Kidney (tissue), 14 donors: Measurements from ENCODE around the gene DOCK6. TPM values are rescaled to one million over a fixed set of nuclear protein-coding genes. Genes with fewer than 3 reads are reported as not detected.

Experiments used
- DNase-seq, 5 donors: peaks; one replicate each; pipeline ENCODE4 v3.0.0-alpha.2; 2013 to 2020
- FAIRE-seq: peaks from 2 replicates; lab custom pipeline; 2012; peaks lifted over from hg19 to GRCh38; lab: Jason Lieb, UNC
- H3K27ac ChIP-seq, 2 donors: one replicate each; pipeline ENCODE4 v1.7.0; 2013; ENCODE audit warnings: low read depth in 2 of 2, low read length in 2 of 2, inconsistent platforms in 1 of 2
- H3K27me3 ChIP-seq: one replicate; pipeline ENCODE4 v1.7.1; 2013; ENCODE audit warnings: low read length, inconsistent platforms; ENCODE audit not compliant: control insufficient read depth, insufficient read depth
- H3K36me3 ChIP-seq, 3 donors: one replicate each; pipeline versions ENCODE4 v1.7.0 to v1.7.1; 2013; ENCODE audit warnings: low read length in 3 of 3, control low read depth in 1 of 3, inconsistent platforms in 1 of 3; ENCODE audit not compliant: insufficient read depth in 3 of 3, control insufficient read depth in 2 of 3
- H3K4me1 ChIP-seq, 3 donors: one replicate each; pipeline versions ENCODE4 v1.7.0 to v1.7.1; 2013; ENCODE audit warnings: low read length in 3 of 3, inconsistent platforms in 1 of 3, low read depth in 1 of 3; ENCODE audit not compliant: control insufficient read depth in 2 of 3, insufficient read depth in 2 of 3
- H3K4me3 ChIP-seq, 3 donors: one replicate each; pipeline versions ENCODE4 v1.7.0 to v1.8.1; 2013; ENCODE audit warnings: low read length in 3 of 3, control low read depth in 1 of 3, inconsistent platforms in 1 of 3
- H3K9ac ChIP-seq, 3 donors: one replicate each; pipeline versions ENCODE4 v1.7.0 to v1.7.1; 2013; ENCODE audit warnings: low read length in 3 of 3, control low read depth in 1 of 3, inconsistent platforms in 1 of 3
- H3K9me3 ChIP-seq, 3 donors: one replicate each; pipeline versions ENCODE4 v1.7.0 to v1.7.1; 2013; ENCODE audit warnings: low read length in 3 of 3, control low read depth in 1 of 3, inconsistent platforms in 1 of 3; ENCODE audit not compliant: control insufficient read depth in 2 of 3, insufficient read depth in 1 of 3
- CTCF ChIP-seq: IDR thresholded peaks from 3 replicates; pipeline ENCODE4 v1.5.1; 2012; ENCODE audit warnings: mild to moderate bottlenecking, moderate library complexity, borderline replicate concordance; ENCODE audit not compliant: insufficient read depth; ENCODE audit errors: extremely low read depth
- intact Hi-C: fragments of 100-400 bp; cut with DNase I; formaldehyde crosslinking; loops from one replicate; pipeline ENCODE4 v1.11.1; 2022
- polyA plus RNA-seq: library from polyadenylated mRNA; stranded (reverse); fragments of 350-450 nt; fragmentation: Illumina TruSeq; extraction: RNeasy Lipid Tissue Mini Kit (QIAGEN cat#74804); gene quantifications from one replicate; pipeline ENCODE4 v1.2.3, GENCODE V29; 2014; ENCODE audit warnings: low read depth, low replicate concordance; ENCODE audit not compliant: insufficient read depth
- total RNA-seq: library from RNA; stranded (reverse); fragmentation: NEBNext Ultra II Directional; extraction: Animal tissue kit (Norgen Biotek cat#: 25700); gene quantifications from one replicate; pipeline ENCODE4 v1.2.1, GENCODE V29; 2021
- donor health status: control.
- donor health status: control.
- donor health status: control.
- donor health status: control.
- donor health status: control.
- donor health status: DM: yes; HTN: yes; CAD: no.
- donor health status: Normal renal cell carcinoma (clear cell type).

Gene DOCK6
- total and polyA plus RNA-seq, 2 donors from 2014 or later = 45.8 to 112 TPM

- intact Hi-C loops = no loop called here
- peaks cover 16 to 22% (median 17%) of the 10 kb centered on the region in 3 donors for H3K36me3 ChIP-seq
- DNase-seq = no peak
- no peak overlapping the region for H3K27ac ChIP-seq
- no peak for TF ChIP-seq CTCF
- H3K4me1 ChIP-seq = no peaks in the 10 kb centered on the region
- no peak overlapping the region for H3K4me3 ChIP-seq
- peaks cover 2 to 10% (median 6%) of the 10 kb centered on the region in 3 donors for H3K9me3 ChIP-seq
- no peaks in the 10 kb centered on the region for H3K27me3 ChIP-seq
- no peak for FAIRE-seq
- no peak overlapping the region for H3K9ac ChIP-seq
Observed at GRCh38 chr19:11223200-11223599, 39.1 kb downstream of the DOCK6 start.

- Histone ChIP-seq H3K4me1 (no peaks in the 10 kb centered on the region), H3K9me3 (peaks cover 2 to 10% (median 6%) of the 10 kb centered on the region in 3 donors), H3K9ac (no peak overlapping the region), H3K4me3 (no peak overlapping the region), H3K36me3 (peaks cover 13 to 22% (median 19%) of the 10 kb centered on the region in 3 donors), H3K27me3 (no peaks in the 10 kb centered on the region), H3K27ac (no peak overlapping the region)
- FAIRE-seq (no peak), DNase-seq (no peak)
- intact Hi-C loops = no loop called here
- no peak for TF ChIP-seq CTCF
Observed at GRCh38 chr19:11221082-11221598, 41.2 kb downstream of the DOCK6 start.

- H3K4me1 ChIP-seq = no peaks in the 10 kb centered on the region
- H3K9me3 ChIP-seq = no peaks in the 10 kb centered on the region
- no peak overlapping the region for H3K27ac ChIP-seq
- H3K36me3 ChIP-seq = peaks cover 10 to 24% (median 22%) of the 10 kb centered on the region in 3 donors
- no peak overlapping the region for H3K4me3 ChIP-seq
- no peak for TF ChIP-seq CTCF
- intact Hi-C loops = loop anchor here (10.0 kb wide), 1 partner anchor 180 kb away; no protein-coding TSS in a partner anchor
- DNase-seq (no peak), FAIRE-seq (no peak)
- no peak overlapping the region for H3K9ac ChIP-seq
- H3K27me3 ChIP-seq = no peaks in the 10 kb centered on the region
Observed at GRCh38 chr19:11214387-11214786, 47.9 kb downstream of the DOCK6 start.

GRCh38 chr19:11210656-11210928, 51.7 kb downstream of the DOCK6 start:
- FAIRE-seq = no peak
- Histone ChIP-seq H3K27ac (no peak overlapping the region), H3K4me1 (no peaks in the 10 kb centered on the region), H3K27me3 (no peaks in the 10 kb centered on the region), H3K9me3 (no peaks in the 10 kb centered on the region), H3K36me3 (peaks cover 12 to 20% (median 18%) of the 10 kb centered on the region in 3 donors), H3K4me3 (no peak overlapping the region), H3K9ac (no peak overlapping the region)
- TF ChIP-seq CTCF = no peak
- no peak for DNase-seq
- intact Hi-C loops = loop anchor here (10.0 kb wide), 1 partner anchor 176 kb away; no protein-coding TSS in a partner anchor
